Inflammatory macrophage (primary cell): ENCODE data around the gene ZBTB7A.

Source experiments
- DNase-seq, 2 donors: peaks; one replicate each; pipeline ENCODE4 v3.0.0-alpha.2; 2020 to 2022

The ZBTB7A gene

GRCh38 chr19:4093643-4094175 is 27.0 kb upstream of the ZBTB7A start:
- DNase-seq = no peak

- DNase-seq = peak; percentile 44 to 76
Observed at GRCh38 chr19:4090356-4091220, 23.9 kb upstream of the ZBTB7A start.

- DNase-seq = no peak
Observed at GRCh38 chr19:4089946-4090345, 23.2 kb upstream of the ZBTB7A start.

- DNase-seq = peak; percentile 70 to 87
Observed at GRCh38 chr19:4089400-4089908, 22.8 kb upstream of the ZBTB7A start.

- peak; percentile 41 to 46 for DNase-seq
Observed at GRCh38 chr19:4088975-4089374, 22.3 kb upstream of the ZBTB7A start.

GRCh38 chr19:4087787-4088679 is 21.3 kb upstream of the ZBTB7A start:
- no peak for DNase-seq

- no peak for DNase-seq
Observed at GRCh38 chr19:4086411-4086867, 19.7 kb upstream of the ZBTB7A start.

- DNase-seq = no peak
Observed at GRCh38 chr19:4084547-4084877, 17.8 kb upstream of the ZBTB7A start.

- peak; percentile 43 to 48 for DNase-seq
Observed at GRCh38 chr19:4083677-4084546, 17.2 kb upstream of the ZBTB7A start.

GRCh38 chr19:4082172-4082571 is 15.5 kb upstream of the ZBTB7A start:
- no peak for DNase-seq

GRCh38 chr19:4081441-4082129 is 14.9 kb upstream of the ZBTB7A start:
- DNase-seq = peak; percentile 39 to 51

- DNase-seq = no peak
Observed at GRCh38 chr19:4080473-4080872, 13.8 kb upstream of the ZBTB7A start.

GRCh38 chr19:4077800-4078684 is 11.3 kb upstream of the ZBTB7A start:
- DNase-seq = peak; percentile 71 to 82

- no peak for DNase-seq
Observed at GRCh38 chr19:4077007-4077374, 10.3 kb upstream of the ZBTB7A start.

GRCh38 chr19:4075373-4075772 is 8.7 kb upstream of the ZBTB7A start:
- DNase-seq = peak; percentile 99

- DNase-seq = no peak
Observed at GRCh38 chr19:4071610-4072009, 4.9 kb upstream of the ZBTB7A start.

- peak; percentile 86 for DNase-seq
Observed at GRCh38 chr19:4069331-4069959, 2.7 kb upstream of the ZBTB7A start.

GRCh38 chr19:4068047-4068966 is 1.6 kb upstream of the ZBTB7A start:
- peak; percentile 56 to 70 for DNase-seq
